Activated CD8-positive, alpha-beta T cell treated with anti-CD3 and anti-CD28 coated beads for 36 hours (primary cell): ENCODE data around the gene DNPEP. TPM values are rescaled to one million over a fixed set of nuclear protein-coding genes. Genes with fewer than 3 reads are reported as not detected.

Experiments used
- ATAC-seq: fragments of 200-7000 bp; cut with Tn5 transposase; one replicate; pipeline ENCODE4 v1.10.0; 2021; ENCODE audit warnings: mild to moderate bottlenecking, moderate library complexity
- CTCF ChIA-PET: fragments of 350-600 bp; sonication (Branson Sonifier 250); formaldehyde crosslinking; loops from one replicate; lab custom pipeline; 2021; ENCODE audit warnings: antibody characterized with exemption; lab: Charles Lee
- POLR2A ChIA-PET: fragments of 350-600 bp; sonication (Branson Sonifier 250); formaldehyde crosslinking; loops from one replicate; lab custom pipeline; 2021; ENCODE audit warnings: antibody characterized with exemption; lab: Charles Lee
- DNase-seq: peaks from one replicate; pipeline ENCODE4 v3.0.0-alpha.2; 2020
- H3K27ac Mint-ChIP-seq: one replicate; pipeline ENCODE4 v1.8.0; 2021; ENCODE audit warnings: mild to moderate bottlenecking, mixed read lengths
- H3K27me3 Mint-ChIP-seq: one replicate; pipeline ENCODE4 v1.8.0; 2021; ENCODE audit warnings: mixed read lengths
- H3K36me3 Mint-ChIP-seq: one replicate; pipeline ENCODE4 v1.8.0; 2021; ENCODE audit warnings: low read depth, mixed read lengths
- H3K4me1 Mint-ChIP-seq: one replicate; pipeline ENCODE4 v1.8.0; 2021; ENCODE audit warnings: low read depth, mixed read lengths
- H3K4me3 Mint-ChIP-seq: one replicate; pipeline ENCODE4 v1.8.0; 2021; ENCODE audit warnings: mild to moderate bottlenecking, moderate library complexity, mixed read lengths
- H3K9me3 Mint-ChIP-seq: one replicate; pipeline ENCODE4 v1.8.0; 2021; ENCODE audit warnings: mixed read lengths
- intact Hi-C: fragments of 100-400 bp; cut with micrococcal nuclease; formaldehyde crosslinking; loops from one replicate; pipeline ENCODE4 v1.10.0; 2022
- total RNA-seq, 2 experiments: library from RNA; stranded (reverse); gene quantifications; one replicate each; pipeline ENCODE4 v1.2.3, GENCODE V29; 2021
- TF ChIP-seq, protein P1 (sequence below): fragments of 200-600 bp; IDR thresholded peaks from one replicate; pipeline ENCODE4 v1.8.0; 2022; ENCODE audit warnings: antibody characterized with exemption, mild to moderate bottlenecking

Gene DNPEP
- total RNA-seq, 2 experiments from 2014 or later, result 112 to 113 TPM

DNA sequence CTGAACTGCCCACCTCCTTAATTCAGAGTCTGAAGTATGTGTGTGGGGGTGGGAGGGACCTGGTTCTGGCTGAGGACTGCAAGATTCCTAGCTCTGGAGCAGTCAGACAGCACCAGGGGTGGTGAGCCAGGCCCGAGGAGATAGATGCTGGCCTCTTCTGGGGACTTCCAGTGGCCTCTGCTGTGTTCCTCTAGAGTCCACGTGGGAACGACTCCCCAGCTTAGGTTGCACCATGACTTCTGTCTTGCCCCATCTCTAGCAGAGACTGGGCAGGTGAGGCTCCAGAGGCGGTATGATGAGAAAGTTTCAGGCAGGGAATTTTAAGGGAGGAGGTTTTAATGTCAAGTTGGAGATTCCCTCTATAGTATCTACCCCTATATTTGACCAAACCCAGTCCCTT lies 33.1 kb downstream of the DNPEP start:
- ATAC-seq, result no peak
- peaks cover 4% of the 10 kb centered on the region for H3K4me1 Mint-ChIP-seq
- intact Hi-C loops, result loop anchor here (5.0 kb wide), 1 partner anchor 197 kb away; no protein-coding TSS in a partner anchor

DNA sequence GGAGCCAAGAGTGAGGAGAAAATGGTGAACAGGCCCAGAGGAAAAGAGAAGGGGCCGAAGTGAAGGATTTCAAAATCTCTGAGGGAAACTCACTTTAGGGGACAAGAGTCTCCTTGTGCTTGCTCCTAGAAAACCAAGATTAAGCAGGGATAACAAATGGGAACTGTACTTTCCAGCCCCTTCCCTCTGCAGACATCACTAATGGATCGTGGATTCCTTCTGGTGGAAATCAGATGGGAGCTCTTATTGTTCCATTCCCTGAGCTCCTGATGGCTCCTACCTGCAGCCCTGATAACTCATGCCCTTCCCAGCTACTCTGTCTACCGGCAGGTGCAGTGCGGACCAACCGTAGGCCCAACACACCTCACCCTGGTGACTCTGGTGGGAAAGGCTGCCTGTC lies 34.6 kb downstream of the DNPEP start:
- no peak for ATAC-seq
- TF ChIP-seq, protein P1, sequence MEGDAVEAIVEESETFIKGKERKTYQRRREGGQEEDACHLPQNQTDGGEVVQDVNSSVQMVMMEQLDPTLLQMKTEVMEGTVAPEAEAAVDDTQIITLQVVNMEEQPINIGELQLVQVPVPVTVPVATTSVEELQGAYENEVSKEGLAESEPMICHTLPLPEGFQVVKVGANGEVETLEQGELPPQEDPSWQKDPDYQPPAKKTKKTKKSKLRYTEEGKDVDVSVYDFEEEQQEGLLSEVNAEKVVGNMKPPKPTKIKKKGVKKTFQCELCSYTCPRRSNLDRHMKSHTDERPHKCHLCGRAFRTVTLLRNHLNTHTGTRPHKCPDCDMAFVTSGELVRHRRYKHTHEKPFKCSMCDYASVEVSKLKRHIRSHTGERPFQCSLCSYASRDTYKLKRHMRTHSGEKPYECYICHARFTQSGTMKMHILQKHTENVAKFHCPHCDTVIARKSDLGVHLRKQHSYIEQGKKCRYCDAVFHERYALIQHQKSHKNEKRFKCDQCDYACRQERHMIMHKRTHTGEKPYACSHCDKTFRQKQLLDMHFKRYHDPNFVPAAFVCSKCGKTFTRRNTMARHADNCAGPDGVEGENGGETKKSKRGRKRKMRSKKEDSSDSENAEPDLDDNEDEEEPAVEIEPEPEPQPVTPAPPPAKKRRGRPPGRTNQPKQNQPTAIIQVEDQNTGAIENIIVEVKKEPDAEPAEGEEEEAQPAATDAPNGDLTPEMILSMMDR, result no peak
- ChIA-PET POLR2A (no interaction called here), CTCF (interaction anchor here (1.1 to 2.1 kb wide), 9 partner anchors 9 to 290 kb away, joined by 3 to 10 read pairs (median 4); partner anchors contain the start of gene RESP18)
- Mint-ChIP-seq H3K27ac (no peak overlapping the region), H3K9me3 (no peaks in the 10 kb centered on the region), H3K27me3 (peaks cover 44% of the 10 kb centered on the region), H3K4me3 (no peak overlapping the region), H3K4me1 (peaks cover 2% of the 10 kb centered on the region), H3K36me3 (no peaks in the 10 kb centered on the region)
- DNase-seq, result no peak
- intact Hi-C loops, result loop anchor here (5.0 kb wide), 1 partner anchor 196 kb away; no protein-coding TSS in a partner anchor

More for the DNA sequence above, 33.1 kb downstream of the DNPEP start:
- ChIA-PET POLR2A (no interaction called here), CTCF (interaction anchor here (0.6 to 1.9 kb wide), 2 partner anchors 53 to 59 kb away, joined by 3 to 8 read pairs; no protein-coding TSS in a partner anchor)
- Mint-ChIP-seq H3K36me3 (no peaks in the 10 kb centered on the region), H3K9me3 (no peaks in the 10 kb centered on the region), H3K27me3 (peaks cover 44% of the 10 kb centered on the region), H3K27ac (no peak overlapping the region), H3K4me3 (no peak overlapping the region)
- TF ChIP-seq, protein P1, result no peak
- DNase-seq, result no peak

DNA sequence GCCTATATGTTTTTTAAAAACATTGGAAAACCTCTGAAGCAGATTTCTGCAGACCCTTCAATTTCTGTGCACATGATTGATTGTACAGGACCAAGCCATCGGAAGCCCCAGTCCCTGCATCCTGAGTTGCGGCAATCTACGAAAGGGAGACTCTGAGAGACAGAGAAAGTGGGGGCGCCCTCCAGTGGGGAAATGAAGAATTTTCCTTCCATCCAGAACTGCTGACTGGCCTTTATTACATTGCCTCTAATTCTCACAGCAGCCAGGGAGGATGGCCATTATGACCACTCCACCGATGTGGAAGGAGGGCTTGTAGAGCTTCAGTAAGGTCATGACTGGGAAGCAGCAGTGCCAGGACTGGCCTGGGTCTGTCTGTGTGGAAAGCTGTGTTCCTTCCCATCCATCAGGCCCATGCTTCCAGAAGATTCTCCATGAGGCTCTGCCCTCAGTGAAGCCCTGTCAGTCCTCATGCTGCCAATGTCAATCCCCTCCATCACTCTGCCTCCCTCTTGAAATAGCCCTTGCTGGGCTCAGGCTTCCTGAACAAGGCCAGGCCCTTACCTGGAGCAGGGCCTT lies 35.2 kb downstream of the DNPEP start:
- Mint-ChIP-seq H3K4me1 (no peaks in the 10 kb centered on the region), H3K9me3 (no peaks in the 10 kb centered on the region), H3K36me3 (no peaks in the 10 kb centered on the region), H3K4me3 (no peak overlapping the region), H3K27ac (no peak overlapping the region), H3K27me3 (peaks cover 43% of the 10 kb centered on the region)
- intact Hi-C loops, result loop anchor here (5.0 kb wide), 1 partner anchor 195 kb away; no protein-coding TSS in a partner anchor
- ChIA-PET CTCF (interaction anchor here (0.8 to 2.1 kb wide), 13 partner anchors 9 to 322 kb away, joined by 3 to 10 read pairs (median 4); partner anchors contain the start of gene RESP18), POLR2A (no interaction called here)
- ATAC-seq (peak; percentile 95), DNase-seq (peak; percentile 89)
- TF ChIP-seq, protein P1, result peak; percentile 90

DNA sequence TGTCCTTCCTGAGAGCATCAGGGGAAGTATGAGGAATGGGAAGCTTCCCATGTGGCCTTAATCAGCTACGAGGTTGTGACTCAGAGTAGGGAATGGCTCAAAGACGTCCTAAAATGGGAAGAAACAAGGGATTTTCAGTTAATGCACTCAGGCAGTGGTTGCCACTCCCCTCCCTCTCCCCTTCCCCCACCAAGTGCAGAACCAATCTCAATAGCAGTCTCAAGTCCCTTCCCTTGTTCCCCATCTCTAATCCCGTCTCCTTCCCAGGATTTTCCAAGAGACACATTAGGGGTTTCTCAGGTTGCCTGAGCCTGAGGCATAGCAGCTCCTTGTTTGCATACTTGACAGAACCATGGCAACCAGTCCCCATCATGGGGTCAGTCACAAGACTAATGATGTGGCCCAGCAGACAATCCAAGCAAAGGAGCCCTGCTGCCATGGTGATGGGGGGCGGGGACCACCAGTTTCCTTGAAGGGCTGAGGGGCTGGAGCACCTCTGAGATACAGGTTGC lies 36.9 kb downstream of the DNPEP start:
- Mint-ChIP-seq H3K27ac (no peak overlapping the region), H3K4me3 (no peak overlapping the region), H3K4me1 (no peaks in the 10 kb centered on the region), H3K36me3 (no peaks in the 10 kb centered on the region), H3K27me3 (peaks cover 33% of the 10 kb centered on the region), H3K9me3 (no peaks in the 10 kb centered on the region)
- ChIA-PET POLR2A (no interaction called here), CTCF (interaction anchor here (0.7 to 1.9 kb wide), 7 partner anchors 14 to 321 kb away, joined by 3 to 5 read pairs (median 3); no protein-coding TSS in a partner anchor)
- no peak for DNase-seq
- intact Hi-C loops, result loop anchor here (5.0 kb wide), 1 partner anchor 193 kb away; no protein-coding TSS in a partner anchor
- TF ChIP-seq, protein P1, result no peak
- no peak for ATAC-seq

DNA sequence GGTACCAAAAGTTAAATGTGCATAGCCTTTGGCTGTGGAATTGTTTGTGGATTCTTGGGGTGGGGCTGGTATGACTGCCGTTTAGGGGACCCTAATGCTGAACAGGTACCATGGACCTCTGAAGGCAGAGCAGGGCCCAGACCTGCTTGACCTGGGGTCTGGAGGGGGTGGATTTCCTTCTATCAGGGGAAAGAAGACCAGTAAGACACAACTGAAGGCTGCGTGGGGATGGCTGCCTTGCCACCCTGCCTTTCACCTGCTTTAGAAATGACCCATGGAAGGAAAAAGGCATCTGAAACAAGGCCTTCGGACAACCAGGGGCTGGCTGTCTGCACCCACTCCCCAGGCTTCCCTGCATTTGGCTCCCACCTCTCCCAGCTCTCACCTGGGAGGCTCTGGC lies 37.5 kb downstream of the DNPEP start:
- Mint-ChIP-seq H3K9me3 (no peaks in the 10 kb centered on the region), H3K27me3 (peaks cover 28% of the 10 kb centered on the region), H3K4me3 (no peak overlapping the region), H3K4me1 (no peaks in the 10 kb centered on the region), H3K36me3 (no peaks in the 10 kb centered on the region), H3K27ac (no peak overlapping the region)
- POLR2A ChIA-PET, result no interaction called here
- intact Hi-C loops, result loop anchor here (5.0 kb wide), 1 partner anchor 193 kb away; no protein-coding TSS in a partner anchor
- no peak for ATAC-seq
- no peak for DNase-seq
- TF ChIP-seq, protein P1, result no peak
- CTCF ChIA-PET, result interaction anchor here (0.7 to 1.7 kb wide), 6 partner anchors 14 to 320 kb away, joined by 3 to 5 read pairs (median 3); no protein-coding TSS in a partner anchor
